Neural progenitor cell (in vitro differentiated cells): ENCODE results near the gene RAI14. TPM values are rescaled to one million over a fixed set of nuclear protein-coding genes. Genes with fewer than 3 reads are reported as not detected.

Experiments used
- DNase-seq: peaks from one replicate; pipeline ENCODE4 v3.0.0-alpha.2; 2016; ENCODE audit warnings: low spot score
- H2AFZ ChIP-seq: fragments of 200-600 bp; sonication (generic); replicated peaks from 2 replicates; pipeline ENCODE4 v1.6.1; 2016; ENCODE audit warnings: antibody characterized with exemption
- H3F3A ChIP-seq: fragments of 200-600 bp; sonication (generic); 2 replicates; pipeline ENCODE4 v1.6.1; 2016; ENCODE audit warnings: antibody characterized with exemption, low read depth
- H3K27ac ChIP-seq: fragments of 200-600 bp; sonication (generic); 2 replicates; pipeline ENCODE4 v1.5.1; 2016; ENCODE audit warnings: mild to moderate bottlenecking
- H3K27me3 ChIP-seq: fragments of 200-600 bp; sonication (generic); 2 replicates; pipeline ENCODE4 v1.6.1; 2016; ENCODE audit warnings: mild to moderate bottlenecking, moderate library complexity
- H3K36me3 ChIP-seq: fragments of 200-600 bp; sonication (generic); 2 replicates; pipeline ENCODE4 v1.5.1; 2016
- H3K4me1 ChIP-seq: fragments of 200-600 bp; sonication (generic); 2 replicates; pipeline ENCODE4 v1.6.1; 2016; ENCODE audit warnings: mixed run types
- H3K4me2 ChIP-seq: fragments of 200-600 bp; sonication (generic); 2 replicates; pipeline ENCODE4 v1.6.1; 2016
- H3K4me3 ChIP-seq: fragments of 200-600 bp; sonication (generic); 2 replicates; pipeline ENCODE4 v1.5.1; 2016
- H3K79me2 ChIP-seq: fragments of 200-600 bp; sonication (generic); 2 replicates; pipeline ENCODE4 v1.6.1; 2016; ENCODE audit warnings: low read depth
- H3K9ac ChIP-seq: fragments of 200-600 bp; sonication (generic); 2 replicates; pipeline ENCODE4 v1.6.1; 2016
- H3K9me3 ChIP-seq: fragments of 200-600 bp; sonication (generic); 2 replicates; pipeline ENCODE4 v1.5.1; 2016; ENCODE audit warnings: low read depth
- H4K20me1 ChIP-seq: fragments of 200-600 bp; sonication (generic); 2 replicates; pipeline ENCODE4 v1.6.1; 2016; ENCODE audit warnings: low read depth
- H3K27ac Mint-ChIP-seq: 3 replicates; pipeline ENCODE4 v1.8.0; 2021; ENCODE audit warnings: mixed read lengths
- H3K27me3 Mint-ChIP-seq: 2 replicates; pipeline ENCODE4 v1.8.0; 2022; ENCODE audit warnings: low read depth, mild to moderate bottlenecking, inconsistent platforms, moderate library complexity, mixed read lengths; ENCODE audit not compliant: insufficient read depth
- H3K36me3 Mint-ChIP-seq: 3 replicates; pipeline ENCODE4 v1.8.0; 2021; ENCODE audit warnings: mixed read lengths
- H3K4me1 Mint-ChIP-seq: 3 replicates; pipeline ENCODE4 v1.8.0; 2021; ENCODE audit warnings: mixed read lengths
- H3K4me3 Mint-ChIP-seq: 3 replicates; pipeline ENCODE4 v1.8.0; 2021; ENCODE audit warnings: mild to moderate bottlenecking, moderate library complexity, mixed read lengths
- H3K9me3 Mint-ChIP-seq: 3 replicates; pipeline ENCODE4 v1.8.0; 2020; ENCODE audit warnings: mixed read lengths
- EZH2 ChIP-seq: fragments of 200-600 bp; sonication (generic); IDR thresholded peaks from 2 replicates; pipeline ENCODE4 v1.6.1; 2017; ENCODE audit warnings: antibody characterized with exemption, mild to moderate bottlenecking, moderate library complexity
- EZH2phosphoT487 ChIP-seq: fragments of 200-600 bp; sonication (generic); IDR thresholded peaks from 2 replicates; pipeline ENCODE4 v1.6.1; 2017; ENCODE audit warnings: antibody characterized with exemption
- total RNA-seq: library from RNA; depleted of rRNA; stranded (reverse); fragments of >200 nt; gene quantifications from 2 replicates; pipeline ENCODE4 v1.2.3, GENCODE V29; 2015; ENCODE audit warnings: low replicate concordance
- TF ChIP-seq, protein P1 (sequence below): fragments of 200-600 bp; sonication (generic); IDR thresholded peaks from 2 replicates; pipeline ENCODE4 v1.5.1; 2017; ENCODE audit warnings: antibody characterized with exemption, mild to moderate bottlenecking

RAI14 gene
- total RNA-seq, 1 donor from 2014 or later, result 54.6 TPM

DNA sequence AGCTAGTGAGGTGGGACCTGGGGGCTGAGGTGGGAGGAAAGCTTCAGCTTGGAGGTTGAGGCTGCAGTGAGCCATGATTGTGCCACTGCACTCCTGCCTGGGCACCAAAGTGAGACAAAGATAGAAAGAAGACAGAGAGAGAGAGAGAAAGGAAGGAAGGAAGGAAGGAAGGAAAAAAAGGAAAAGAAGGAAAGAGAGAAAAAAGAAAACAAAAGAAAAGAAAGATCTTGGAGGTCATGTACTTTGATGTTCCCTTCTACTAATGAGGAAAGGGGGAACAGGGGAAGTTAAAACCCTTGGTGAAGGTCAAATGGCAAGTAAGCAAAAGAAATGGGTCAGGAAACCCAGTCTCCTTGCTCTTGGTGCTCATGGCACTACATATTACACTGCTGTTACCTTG, 2.4 kb upstream of the RAI14 start:
- TF ChIP-seq, protein P1, sequence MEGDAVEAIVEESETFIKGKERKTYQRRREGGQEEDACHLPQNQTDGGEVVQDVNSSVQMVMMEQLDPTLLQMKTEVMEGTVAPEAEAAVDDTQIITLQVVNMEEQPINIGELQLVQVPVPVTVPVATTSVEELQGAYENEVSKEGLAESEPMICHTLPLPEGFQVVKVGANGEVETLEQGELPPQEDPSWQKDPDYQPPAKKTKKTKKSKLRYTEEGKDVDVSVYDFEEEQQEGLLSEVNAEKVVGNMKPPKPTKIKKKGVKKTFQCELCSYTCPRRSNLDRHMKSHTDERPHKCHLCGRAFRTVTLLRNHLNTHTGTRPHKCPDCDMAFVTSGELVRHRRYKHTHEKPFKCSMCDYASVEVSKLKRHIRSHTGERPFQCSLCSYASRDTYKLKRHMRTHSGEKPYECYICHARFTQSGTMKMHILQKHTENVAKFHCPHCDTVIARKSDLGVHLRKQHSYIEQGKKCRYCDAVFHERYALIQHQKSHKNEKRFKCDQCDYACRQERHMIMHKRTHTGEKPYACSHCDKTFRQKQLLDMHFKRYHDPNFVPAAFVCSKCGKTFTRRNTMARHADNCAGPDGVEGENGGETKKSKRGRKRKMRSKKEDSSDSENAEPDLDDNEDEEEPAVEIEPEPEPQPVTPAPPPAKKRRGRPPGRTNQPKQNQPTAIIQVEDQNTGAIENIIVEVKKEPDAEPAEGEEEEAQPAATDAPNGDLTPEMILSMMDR, result no peak
- TF ChIP-seq EZH2 (no peak), EZH2phosphoT487 (no peak)
- peaks cover 37% of the 10 kb centered on the region for H3F3A ChIP-seq
- H3K4me1 ChIP-seq, result peaks cover 7% of the 10 kb centered on the region
- Mint-ChIP-seq H3K27ac (no peak overlapping the region), H3K36me3 (no peaks in the 10 kb centered on the region), H3K4me3 (no peak overlapping the region), H3K9me3 (no peaks in the 10 kb centered on the region), H3K4me1 (peaks cover 18% of the 10 kb centered on the region), H3K27me3 (peaks cover 15% of the 10 kb centered on the region)
- no peaks in the 10 kb centered on the region for H3K9me3 ChIP-seq
- peaks cover 16% of the 10 kb centered on the region for H4K20me1 ChIP-seq
- H3K4me3 ChIP-seq, result no peak overlapping the region
- no peaks in the 10 kb centered on the region for H3K27me3 ChIP-seq
- H3K9ac ChIP-seq, result no peak overlapping the region
- no peaks in the 10 kb centered on the region for H3K36me3 ChIP-seq
- H3K27ac ChIP-seq, result no peak overlapping the region
- H3K4me2 ChIP-seq, result no peak overlapping the region
- no peak overlapping the region for H2AFZ ChIP-seq
- no peak for DNase-seq
- H3K79me2 ChIP-seq, result peaks cover 18% of the 10 kb centered on the region

DNA sequence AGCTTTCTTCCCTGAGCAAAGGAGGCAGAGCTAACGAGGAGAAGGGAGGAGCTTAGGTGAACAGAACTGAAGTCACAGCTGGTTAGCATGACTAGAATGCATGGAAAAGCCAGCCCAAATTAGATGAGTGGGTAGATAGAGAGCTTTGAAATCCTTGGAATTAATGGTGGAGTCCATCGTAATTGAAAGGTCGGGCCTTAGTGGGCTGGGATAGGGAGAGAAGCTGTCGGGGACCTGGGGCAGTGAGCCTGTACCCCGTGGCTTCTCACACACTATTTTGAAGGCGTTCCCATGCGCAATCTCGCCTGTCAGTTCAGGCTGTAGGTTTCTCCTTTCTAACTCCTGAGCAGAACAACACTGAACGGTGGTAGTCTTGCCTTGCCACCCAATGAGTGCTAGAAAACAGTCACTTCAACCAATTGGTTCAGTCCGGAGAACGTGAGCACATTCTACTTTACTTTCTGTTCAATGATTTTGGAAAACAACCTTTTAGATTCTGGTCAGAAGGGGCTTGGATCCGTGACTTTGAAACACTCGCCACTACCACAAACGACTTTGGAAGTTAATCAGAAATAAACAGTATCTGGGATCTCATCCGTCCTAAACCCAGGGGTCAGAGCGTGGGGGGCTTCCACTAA, 655 bp upstream of the RAI14 start:
- peak; percentile 59 for DNase-seq
- Mint-ChIP-seq H3K9me3 (no peaks in the 10 kb centered on the region), H3K4me3 (peak overlapping the region; percentile 93), H3K27ac (peak overlapping the region; percentile 65), H3K27me3 (peaks cover 15% of the 10 kb centered on the region), H3K4me1 (peaks cover 22% of the 10 kb centered on the region), H3K36me3 (peaks cover 1% of the 10 kb centered on the region)
- TF ChIP-seq EZH2phosphoT487, result no peak
- TF ChIP-seq, protein P1, result no peak
- no peak for TF ChIP-seq EZH2
- H3K4me2 ChIP-seq, result peak overlapping the region; percentile 97
- H3K4me3 ChIP-seq, result peak overlapping the region; percentile 89
- peaks cover 7% of the 10 kb centered on the region for H3K4me1 ChIP-seq
- H2AFZ ChIP-seq, result peak overlapping the region; percentile 59
- H3K79me2 ChIP-seq, result peaks cover 36% of the 10 kb centered on the region
- no peaks in the 10 kb centered on the region for H3K9me3 ChIP-seq
- no peaks in the 10 kb centered on the region for H3K36me3 ChIP-seq
- H3K27ac ChIP-seq, result no peak overlapping the region
- no peaks in the 10 kb centered on the region for H3K27me3 ChIP-seq
- peaks cover 24% of the 10 kb centered on the region for H4K20me1 ChIP-seq
- H3F3A ChIP-seq, result peaks cover 37% of the 10 kb centered on the region
- H3K9ac ChIP-seq, result no peak overlapping the region

DNA sequence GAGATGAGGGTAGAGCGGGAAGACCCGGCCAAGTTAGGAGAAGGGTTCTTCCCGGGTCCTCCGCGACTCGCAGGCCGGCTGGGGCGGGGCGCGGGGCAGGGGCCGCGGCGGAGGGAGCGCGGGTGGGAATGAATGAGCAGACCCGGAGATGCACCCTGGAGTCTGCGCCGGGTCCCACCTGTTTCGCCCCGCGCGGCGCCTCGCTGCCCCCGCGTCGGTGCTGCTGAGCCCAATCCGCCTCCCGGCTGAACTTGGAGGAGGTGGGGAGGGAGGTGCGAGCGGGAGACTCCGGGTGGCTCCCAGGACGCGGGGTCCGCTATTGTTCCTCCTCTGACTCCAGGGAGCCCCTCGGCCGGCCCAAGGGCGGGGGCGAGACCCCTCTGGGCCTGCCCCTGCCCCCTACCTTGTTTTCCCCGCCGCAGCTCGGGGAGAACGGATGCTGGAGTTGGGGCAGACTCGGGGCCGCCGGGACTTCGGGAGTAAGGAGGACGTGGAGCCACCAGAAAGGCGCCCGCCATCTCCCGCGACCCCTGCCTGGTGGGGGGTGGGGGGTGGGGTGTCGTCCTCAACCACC, 659 bp downstream of the RAI14 start:
- Mint-ChIP-seq H3K27ac (no peak overlapping the region), H3K36me3 (peaks cover 11% of the 10 kb centered on the region), H3K4me1 (peaks cover 26% of the 10 kb centered on the region), H3K9me3 (no peaks in the 10 kb centered on the region), H3K27me3 (peaks cover 13% of the 10 kb centered on the region), H3K4me3 (peak overlapping the region; percentile 95)
- Histone ChIP-seq H3K4me2 (peak overlapping the region; percentile 97), H3K9ac (peak overlapping the region; percentile 54), H3K27ac (no peak overlapping the region), H3K9me3 (no peaks in the 10 kb centered on the region), H3K36me3 (no peaks in the 10 kb centered on the region), H3F3A (peaks cover 37% of the 10 kb centered on the region), H4K20me1 (peaks cover 24% of the 10 kb centered on the region), H3K27me3 (no peaks in the 10 kb centered on the region), H3K4me3 (peak overlapping the region; percentile 89), H3K79me2 (peaks cover 49% of the 10 kb centered on the region), H2AFZ (peak overlapping the region; percentile 58), H3K4me1 (peaks cover 7% of the 10 kb centered on the region)
- TF ChIP-seq EZH2 (no peak), EZH2phosphoT487 (no peak)
- TF ChIP-seq, protein P1, result no peak
- peak; percentile 43 for DNase-seq
